Measurements from ENCODE around the gene UVRAG.

The UVRAG gene

GRCh38 chr11:75868990-75869389 lies 54.0 kb downstream of the UVRAG start:
- DNase-seq, result no peak
- H3F3A ChIP-seq (ENCODE audit: insufficient read depth, low read length), result no peaks in the 10 kb centered on the region
- no peak overlapping the region for H3K4me3 ChIP-seq (ENCODE audit: low read length)
- H3K79me2 ChIP-seq (ENCODE audit: low read length), result peaks cover 3% of the 10 kb centered on the region; the same call in 1 of the 2 replicates
- TF ChIP-seq CTCF (IDR thresholded peaks at IDR 0.05; ENCODE audit: low read length), result no peak
- no peak for TF ChIP-seq EZH2phosphoT487 (IDR thresholded peaks at IDR 0.05; ENCODE audit: low read length)
- TF ChIP-seq EZH2 (optimal IDR thresholded peaks at IDR 0.05; ENCODE audit: low read depth, low read length), result no peak
- H3K4me1 ChIP-seq (ENCODE audit: low read length), result no peaks in the 10 kb centered on the region
- H4K20me1 ChIP-seq (ENCODE audit: insufficient read depth, low read length), result 0 out of 2 replicates have a peak, but pooled peaks cover 2% of the 10 kb centered on the region
- H3K9me3 ChIP-seq (replicated peaks; ENCODE audit: insufficient read depth, low read length), result no peaks in the 10 kb centered on the region
- no peak overlapping the region for H3K4me2 ChIP-seq (ENCODE audit: low read depth, low read length)
- no peaks in the 10 kb centered on the region for H3K27me3 ChIP-seq (replicated peaks; ENCODE audit: insufficient read depth, low read length)
- H3K36me3 ChIP-seq (replicated peaks; ENCODE audit: insufficient read depth, low read length), result no peaks in the 10 kb centered on the region
- H2AFZ ChIP-seq (ENCODE audit: low read length), result no peak overlapping the region
- H3K9me2 ChIP-seq (replicated peaks; ENCODE audit: insufficient read depth, low read length), result no peaks in the 10 kb centered on the region
- H3K27ac ChIP-seq (ENCODE audit: low read length), result no peak overlapping the region
- H3K9ac ChIP-seq (ENCODE audit: low read length), result no peak overlapping the region

- TF ChIP-seq CTCF (IDR thresholded peaks at IDR 0.05; ENCODE audit: low read length) (no peak), EZH2phosphoT487 (IDR thresholded peaks at IDR 0.05; ENCODE audit: low read length) (no peak), EZH2 (optimal IDR thresholded peaks at IDR 0.05; ENCODE audit: low read depth, low read length) (no peak)
- 0 out of 2 replicates have a peak, but pooled peaks cover 2% of the 10 kb centered on the region for H4K20me1 ChIP-seq (ENCODE audit: insufficient read depth, low read length)
- no peak for DNase-seq
- H3K4me2 ChIP-seq (ENCODE audit: low read depth, low read length), result no peak overlapping the region
- H3K4me1 ChIP-seq (ENCODE audit: low read length), result no peaks in the 10 kb centered on the region
- no peak overlapping the region for H2AFZ ChIP-seq (ENCODE audit: low read length)
- H3K9me3 ChIP-seq (replicated peaks; ENCODE audit: insufficient read depth, low read length), result no peaks in the 10 kb centered on the region
- H3K79me2 ChIP-seq (ENCODE audit: low read length), result peaks cover 3% of the 10 kb centered on the region; the same call in 1 of the 2 replicates
- no peaks in the 10 kb centered on the region for H3K36me3 ChIP-seq (replicated peaks; ENCODE audit: insufficient read depth, low read length)
- no peak overlapping the region for H3K4me3 ChIP-seq (ENCODE audit: low read length)
- no peaks in the 10 kb centered on the region for H3K9me2 ChIP-seq (replicated peaks; ENCODE audit: insufficient read depth, low read length)
- H3K9ac ChIP-seq (ENCODE audit: low read length), result no peak overlapping the region
- no peak overlapping the region for H3K27ac ChIP-seq (ENCODE audit: low read length)
- H3K27me3 ChIP-seq (replicated peaks; ENCODE audit: insufficient read depth, low read length), result no peaks in the 10 kb centered on the region
- H3F3A ChIP-seq (ENCODE audit: insufficient read depth, low read length), result no peaks in the 10 kb centered on the region
Measured at GRCh38 chr11:75869661-75870455, 54.8 kb downstream of the UVRAG start.

- Histone ChIP-seq H3K9me2 (replicated peaks; ENCODE audit: insufficient read depth, low read length) (no peaks in the 10 kb centered on the region), H3F3A (ENCODE audit: insufficient read depth, low read length) (no peaks in the 10 kb centered on the region), H3K36me3 (replicated peaks; ENCODE audit: insufficient read depth, low read length) (no peaks in the 10 kb centered on the region), H3K4me3 (ENCODE audit: low read length) (no peak overlapping the region), H3K4me2 (ENCODE audit: low read depth, low read length) (no peak overlapping the region), H3K9ac (ENCODE audit: low read length) (no peak overlapping the region), H3K9me3 (replicated peaks; ENCODE audit: insufficient read depth, low read length) (no peaks in the 10 kb centered on the region), H3K4me1 (ENCODE audit: low read length) (no peaks in the 10 kb centered on the region), H2AFZ (ENCODE audit: low read length) (no peak overlapping the region), H3K79me2 (ENCODE audit: low read length) (peaks cover 2% of the 10 kb centered on the region; the same call in 1 of the 2 replicates), H4K20me1 (ENCODE audit: insufficient read depth, low read length) (0 out of 2 replicates have a peak, but pooled peaks cover 2% of the 10 kb centered on the region), H3K27me3 (replicated peaks; ENCODE audit: insufficient read depth, low read length) (no peaks in the 10 kb centered on the region), H3K27ac (ENCODE audit: low read length) (no peak overlapping the region)
- no peak for DNase-seq
- TF ChIP-seq EZH2phosphoT487 (IDR thresholded peaks at IDR 0.05; ENCODE audit: low read length), result no peak
- TF ChIP-seq CTCF (IDR thresholded peaks at IDR 0.05; ENCODE audit: low read length), result no peak
- TF ChIP-seq EZH2 (optimal IDR thresholded peaks at IDR 0.05; ENCODE audit: low read depth, low read length), result no peak
Measured at GRCh38 chr11:75872887-75873416, 57.9 kb downstream of the UVRAG start.
